Epidermal melanocyte (primary cell): ENCODE results near the gene NPHP4.
"Not testable (repeated sequence)": the region's sequence is repeated elsewhere in the genome, so short reads cannot be mapped to it uniquely, and the experiment has no call there.

Experiments used
- DNase-seq: peaks from one replicate; pipeline ENCODE4 v3.0.0; 2011; ENCODE audit warnings: low spot score; ENCODE audit not compliant: insufficient read length

The NPHP4 gene

DNA sequence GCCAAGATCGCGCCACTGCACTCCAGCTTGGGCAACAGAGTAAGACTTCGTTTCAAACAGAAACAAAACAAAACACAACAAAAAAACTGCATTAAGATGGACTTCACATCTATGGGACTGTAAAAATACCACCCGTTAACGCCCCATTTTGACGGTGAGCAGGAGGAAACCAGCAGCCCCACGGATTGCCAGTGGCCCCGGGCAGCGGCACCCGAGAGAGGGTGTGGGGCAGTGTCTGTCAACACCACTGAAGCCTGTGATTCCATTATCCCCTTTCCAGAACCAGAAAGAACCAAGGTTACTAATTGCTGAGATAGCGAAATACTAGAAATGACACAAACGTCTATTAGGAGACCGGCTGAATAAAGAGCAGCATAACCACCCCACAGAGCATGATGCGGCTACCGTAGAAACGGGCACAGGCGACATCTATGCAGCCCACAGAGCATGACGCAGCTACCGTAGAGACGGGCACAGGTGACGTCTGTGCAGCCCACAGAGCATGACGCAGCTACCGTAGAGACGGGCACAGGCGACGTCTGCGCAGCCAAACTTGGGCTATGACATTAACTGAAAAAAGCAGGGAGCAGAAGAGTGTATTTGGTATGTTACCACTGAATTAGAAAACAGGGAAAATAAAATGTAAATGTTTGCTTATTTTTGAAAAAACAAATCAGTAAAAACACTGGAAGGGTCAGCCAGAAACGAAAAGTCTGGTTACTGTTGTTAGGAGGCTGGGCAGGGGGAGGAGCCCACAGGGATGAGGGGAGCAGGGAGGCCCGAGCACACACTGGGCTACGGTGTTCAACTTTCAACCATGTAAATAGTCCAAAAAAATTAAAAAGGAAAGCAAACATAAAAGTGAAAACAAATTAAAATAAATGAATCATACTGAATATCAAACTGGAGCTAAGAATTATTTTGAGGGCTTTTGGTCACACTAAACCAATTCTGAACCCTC is 96.5 kb downstream of the NPHP4 start:
- no peak for DNase-seq

DNA sequence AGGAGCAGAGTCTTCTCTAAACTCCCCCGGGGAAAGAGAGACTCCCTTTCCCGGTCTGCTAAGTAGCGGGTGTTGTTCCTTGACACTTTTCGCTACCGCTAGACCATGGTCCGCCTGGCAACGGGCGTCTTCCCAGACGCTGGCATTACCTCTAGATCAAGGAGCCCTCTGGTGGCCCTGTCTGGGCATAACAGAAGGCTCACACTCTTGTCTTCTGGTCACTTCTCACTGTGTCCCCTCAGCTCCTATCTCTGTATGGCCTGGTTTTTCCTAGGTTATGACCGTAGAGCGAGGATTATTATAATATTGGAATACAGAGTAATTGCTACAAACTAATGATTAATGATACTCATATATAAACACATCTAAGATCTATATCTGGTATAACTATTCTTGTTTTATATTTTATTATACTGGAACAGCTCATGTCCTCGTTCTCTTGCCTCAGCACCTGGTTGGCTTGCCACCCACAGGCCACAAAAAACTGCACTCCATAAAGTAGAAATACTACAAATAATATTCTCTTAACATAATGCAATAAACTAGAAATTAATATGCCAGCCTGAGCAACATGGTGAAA is 98.4 kb downstream of the NPHP4 start:
- not testable (repeated sequence) for DNase-seq

DNA sequence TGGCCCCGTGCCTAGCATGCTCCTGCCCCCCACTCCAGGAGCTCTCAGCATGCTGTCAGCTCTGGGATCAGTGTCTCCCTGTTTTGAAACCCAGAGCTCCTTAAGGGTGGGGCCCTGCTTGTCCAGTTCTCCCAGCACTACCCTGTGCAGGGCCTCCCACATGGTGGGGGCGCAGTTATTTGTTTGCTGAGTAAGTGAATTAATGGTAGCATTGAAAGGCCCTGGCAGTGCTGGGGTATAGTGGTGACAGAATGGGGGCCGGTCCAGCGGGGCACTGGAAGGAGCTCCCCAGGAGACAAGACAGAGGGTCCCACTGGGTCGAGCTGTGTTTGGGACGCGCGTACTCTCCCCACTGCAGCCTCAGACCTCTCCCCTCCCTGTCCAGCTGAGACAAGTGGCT is 99.9 kb downstream of the NPHP4 start:
- no peak for DNase-seq

DNA sequence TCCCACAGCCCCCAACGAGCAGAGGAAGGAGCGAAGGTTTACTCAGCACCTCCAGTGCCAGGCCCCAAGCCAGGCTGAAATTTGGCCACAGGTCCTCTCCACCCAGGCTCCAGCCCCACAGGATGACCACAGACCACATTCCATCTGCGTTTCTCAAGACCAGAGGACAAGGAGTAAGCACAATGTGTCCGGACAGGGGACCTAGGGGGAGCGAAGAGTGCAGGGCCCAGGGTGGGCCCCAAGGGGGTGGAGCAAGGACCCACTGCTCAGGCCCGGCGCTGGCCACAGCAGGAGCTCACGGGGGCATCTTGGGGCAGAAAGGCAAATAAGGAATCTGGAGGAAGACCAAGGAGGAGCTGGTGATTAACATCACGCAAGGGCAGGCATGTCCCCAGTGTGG is 100.5 kb downstream of the NPHP4 start:
- no peak for DNase-seq

DNA sequence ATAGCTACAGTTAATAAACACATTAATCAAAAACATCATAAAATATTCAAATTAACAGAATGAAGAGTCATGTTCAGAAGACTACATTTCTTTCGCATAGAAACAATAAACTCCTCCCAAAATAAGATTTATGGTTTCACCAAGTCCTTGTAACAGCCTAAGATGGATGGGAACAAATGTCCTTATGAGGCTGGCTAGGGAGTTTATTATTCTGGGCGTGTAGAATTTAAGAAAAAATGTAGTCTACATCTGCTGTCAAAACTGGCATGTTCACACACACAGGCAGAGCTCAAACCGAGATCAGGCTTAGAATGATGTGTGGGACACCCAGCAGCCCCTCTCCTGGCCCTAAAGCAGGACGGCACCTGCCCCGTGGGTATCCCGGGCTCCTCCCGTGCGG is 101.1 kb downstream of the NPHP4 start:
- DNase-seq: no peak

DNA sequence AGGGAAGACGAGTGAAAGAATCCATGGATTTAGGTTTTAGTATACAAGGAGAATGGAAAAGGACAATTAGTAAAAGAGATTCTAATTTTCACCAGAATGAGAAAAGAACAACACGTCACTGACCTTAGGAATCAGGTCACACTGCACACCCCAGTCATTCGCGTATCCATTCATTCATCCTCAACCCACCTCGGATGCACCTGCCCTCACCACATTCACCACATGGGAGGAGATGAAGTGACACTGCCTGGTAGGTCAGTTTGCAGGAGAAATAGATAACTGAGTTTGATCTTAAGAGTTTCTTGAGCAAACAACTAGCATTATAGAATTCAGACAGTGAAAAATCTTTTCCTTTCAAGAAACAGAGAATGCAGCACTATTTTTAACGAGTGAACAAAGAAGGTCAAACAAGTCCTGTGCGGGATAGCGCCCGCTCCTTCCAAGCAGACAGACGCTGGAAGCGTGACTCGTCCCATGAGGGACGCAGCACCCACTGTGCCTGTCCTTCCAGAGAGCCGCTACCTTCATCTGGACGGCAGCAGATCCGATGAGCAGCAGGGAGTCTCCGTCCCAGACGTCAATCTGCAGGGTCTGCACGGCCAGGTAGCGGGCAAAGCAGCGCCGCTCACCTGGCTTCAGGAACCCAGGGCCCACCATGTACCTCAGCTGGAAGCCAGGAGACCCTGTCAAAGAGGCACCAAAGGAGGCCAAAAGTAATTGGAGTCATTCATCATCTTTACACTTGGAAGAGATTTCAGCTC is 101.7 kb downstream of the NPHP4 start:
- no peak for DNase-seq

DNA sequence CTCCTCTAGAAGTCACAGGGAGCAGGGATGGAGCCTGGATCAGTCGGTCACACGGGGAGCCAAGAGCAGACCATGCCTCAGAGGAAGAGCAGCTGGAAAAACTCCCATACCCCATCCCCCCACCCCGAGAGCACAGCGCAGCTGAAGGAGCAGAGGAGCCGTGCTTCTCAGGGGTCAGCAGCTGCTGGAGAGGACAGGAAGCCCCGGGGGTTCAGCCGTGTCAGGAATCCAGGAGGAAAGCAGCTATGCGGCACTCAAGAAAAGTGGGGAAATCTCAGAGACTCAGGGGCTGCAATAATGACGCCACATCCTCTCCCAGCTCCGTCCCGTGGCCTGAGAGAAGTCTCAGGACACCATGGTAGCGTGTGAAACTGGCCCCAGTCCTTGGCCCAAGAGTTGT is 102.3 kb downstream of the NPHP4 start:
- no peak for DNase-seq

DNA sequence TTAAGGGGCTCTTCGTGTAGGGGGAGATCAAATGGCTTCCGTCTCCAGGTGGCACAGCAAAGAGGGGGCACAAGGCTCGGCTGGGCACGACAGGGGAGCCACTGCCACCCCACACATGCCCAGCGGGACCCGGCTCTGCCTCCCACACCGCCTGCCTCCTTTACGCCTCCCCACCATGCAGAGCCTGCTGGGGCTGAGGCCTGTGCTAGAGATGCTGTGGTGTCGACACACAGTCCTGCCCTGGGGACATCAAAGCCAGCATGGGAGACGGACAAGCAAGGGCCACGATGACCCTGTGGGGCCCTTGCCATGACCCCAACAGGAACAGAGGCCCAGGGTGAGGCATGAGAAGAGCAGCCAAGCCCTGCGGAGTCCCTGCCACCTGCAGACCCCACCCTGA is 102.8 kb downstream of the NPHP4 start:
- no peak for DNase-seq

DNA sequence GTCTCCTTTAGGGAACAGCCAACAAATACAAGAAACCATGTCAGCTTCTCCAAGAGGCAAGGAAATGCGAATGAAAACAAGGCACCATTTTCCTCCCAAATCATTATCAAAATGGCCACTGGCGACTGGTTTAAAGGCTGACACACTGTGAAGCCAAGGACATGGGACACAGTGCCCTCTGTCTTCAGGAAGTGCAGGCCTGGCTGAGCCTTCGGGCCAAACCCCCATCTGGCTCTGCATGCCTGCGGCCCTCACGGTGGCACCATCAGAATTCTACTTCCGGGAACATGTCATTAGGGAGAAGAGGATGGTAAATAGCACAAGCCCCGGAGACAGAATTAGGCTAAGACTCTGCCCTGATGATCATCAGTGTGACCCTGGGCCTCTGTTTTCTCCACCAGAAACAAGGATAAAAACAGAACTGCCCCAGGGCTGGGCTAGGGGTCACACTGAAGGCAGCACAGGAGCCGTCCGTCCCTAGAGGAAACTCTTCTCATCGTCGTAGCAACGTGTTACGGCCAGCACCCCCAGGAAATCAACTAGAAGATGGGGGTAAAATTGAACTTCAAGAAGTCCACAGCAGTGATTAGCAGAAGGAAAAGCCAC is 103.5 kb downstream of the NPHP4 start:
- DNase-seq: no peak

DNA sequence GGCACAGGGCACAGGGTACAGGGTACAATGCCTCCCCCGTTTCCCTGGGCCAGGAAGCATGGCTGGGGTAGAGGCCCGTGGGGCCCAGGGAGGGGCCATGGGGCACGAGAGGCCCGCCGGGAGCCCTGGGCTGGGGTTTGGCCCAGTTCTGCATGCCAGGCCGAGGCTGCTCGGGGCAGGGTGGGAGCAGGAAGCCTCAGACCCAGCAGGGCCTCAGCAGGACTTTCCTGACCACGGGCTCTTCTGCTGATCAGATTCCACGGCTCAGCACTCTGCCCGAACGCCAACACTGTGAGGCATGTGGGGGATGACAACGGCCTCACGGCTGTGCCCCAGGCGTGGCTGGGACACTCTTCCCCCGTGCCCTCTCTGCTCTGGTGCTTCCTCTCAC is 104.3 kb downstream of the NPHP4 start:
- no peak for DNase-seq

DNA sequence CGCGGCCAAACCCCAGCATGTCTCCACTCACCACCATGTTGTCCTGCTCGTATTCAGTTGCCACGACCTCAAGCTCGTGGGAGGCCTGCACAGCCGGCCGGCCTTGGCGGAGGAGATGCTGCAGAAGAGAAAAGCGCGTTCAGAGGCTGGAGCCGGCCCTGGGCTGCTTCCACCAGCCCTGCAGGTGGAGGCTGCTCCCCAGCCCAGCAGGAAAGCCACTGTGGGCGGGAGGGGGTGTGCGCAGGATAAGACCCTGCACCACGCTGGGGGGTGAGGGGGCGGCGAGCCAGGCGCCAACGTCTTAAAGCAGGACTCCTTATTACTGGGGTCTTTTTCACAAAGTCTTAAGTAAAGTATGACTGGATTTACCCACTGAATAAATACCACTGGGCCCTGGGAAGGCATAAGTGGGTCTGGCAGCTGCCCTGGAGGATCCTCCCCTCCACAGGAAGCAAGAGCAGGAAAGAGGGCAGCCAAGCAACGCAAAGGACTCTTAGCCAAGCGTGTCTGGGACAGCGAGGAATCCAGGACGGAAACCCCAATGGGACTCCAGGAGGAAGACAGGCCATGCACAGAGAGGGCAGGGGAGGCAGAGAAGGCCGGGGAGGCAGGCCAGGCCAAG is 104.8 kb downstream of the NPHP4 start:
- DNase-seq: no peak

DNA sequence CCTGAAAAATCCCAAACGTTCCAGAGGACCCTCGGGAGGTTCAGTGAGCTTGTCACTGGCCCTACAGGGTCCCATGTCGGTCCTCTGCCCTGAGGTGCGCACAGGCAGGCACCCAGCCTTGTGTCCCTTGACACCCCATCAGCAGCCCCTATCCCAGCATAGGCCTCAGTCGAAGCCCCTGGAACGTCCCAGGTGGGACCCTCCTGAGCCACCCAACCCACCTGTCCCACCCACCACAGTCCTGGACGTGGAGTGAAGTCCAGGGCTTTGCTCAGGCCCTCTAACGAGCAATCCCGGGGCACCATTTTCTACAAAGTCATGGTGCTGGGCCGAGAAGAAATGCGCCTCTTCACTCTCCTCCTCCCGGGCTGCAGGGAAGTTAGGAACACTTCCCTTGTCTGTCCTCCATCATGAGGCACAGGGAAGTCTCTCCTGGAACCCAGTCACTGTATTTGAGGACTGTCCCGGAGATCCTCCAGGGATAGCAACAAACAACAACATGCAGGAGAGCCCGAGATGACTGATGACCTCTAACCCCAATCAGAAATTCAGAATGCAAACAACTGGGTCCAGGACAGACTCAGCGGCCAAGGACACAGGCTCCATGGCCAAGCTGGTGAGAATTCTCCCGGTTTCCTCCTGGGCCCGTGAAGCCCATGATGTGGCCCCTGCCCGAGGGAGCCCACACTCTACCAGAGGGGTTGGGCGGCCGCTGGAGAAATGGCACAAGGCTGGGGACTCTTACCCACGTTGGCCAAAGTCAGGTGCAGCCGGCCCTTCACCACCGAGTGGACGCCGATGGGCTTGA is 105.5 kb downstream of the NPHP4 start:
- DNase-seq: no peak

DNA sequence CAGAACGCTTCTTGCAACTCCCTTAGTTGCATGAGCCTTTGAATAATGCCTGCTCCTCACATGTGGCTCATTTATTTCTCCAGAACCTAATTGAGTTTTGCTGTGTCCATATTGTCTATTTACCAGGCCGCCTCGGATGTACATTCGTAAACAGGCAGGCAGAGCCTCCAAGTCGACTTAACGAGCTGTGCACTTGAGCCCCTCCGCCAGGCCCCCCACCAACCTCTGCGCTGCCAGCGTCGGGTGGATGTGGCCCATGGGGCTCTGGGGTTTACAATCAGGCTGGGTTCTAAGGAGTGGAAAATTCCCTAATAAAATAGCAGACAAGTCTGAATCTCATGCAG is 106.1 kb downstream of the NPHP4 start:
- no peak for DNase-seq

DNA sequence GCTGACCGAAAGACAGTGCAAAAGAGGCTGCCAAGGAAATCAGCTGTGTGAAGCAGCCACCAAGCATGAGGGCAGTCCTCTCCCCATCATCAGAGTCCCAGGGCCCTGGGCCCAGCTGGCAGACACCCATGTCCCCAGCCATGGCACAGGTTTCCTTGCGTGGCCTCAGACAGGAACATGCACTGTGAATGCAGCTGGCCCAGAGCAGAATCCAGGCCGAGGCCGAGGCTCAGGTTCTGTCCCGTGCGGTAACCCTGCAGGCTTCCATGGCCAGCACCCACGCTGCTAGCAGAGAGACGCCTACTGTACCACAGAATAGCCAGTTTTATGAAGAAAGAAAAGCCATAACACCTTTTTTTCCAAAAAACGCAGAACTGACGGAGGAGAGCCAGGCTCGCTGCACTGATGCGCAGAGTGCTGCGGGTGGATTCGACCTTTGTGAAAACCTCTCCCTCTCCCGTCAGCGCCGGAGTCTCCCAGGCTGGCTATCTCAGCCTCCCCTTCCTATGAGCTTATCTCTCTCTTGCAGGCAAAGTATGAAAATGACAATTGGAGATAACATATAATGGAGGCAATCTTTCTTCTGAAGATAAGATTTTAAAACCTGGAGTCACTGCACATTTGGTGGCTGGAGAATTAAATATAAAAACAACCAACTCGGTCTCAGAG is 106.6 kb downstream of the NPHP4 start:
- DNase-seq: no peak

DNA sequence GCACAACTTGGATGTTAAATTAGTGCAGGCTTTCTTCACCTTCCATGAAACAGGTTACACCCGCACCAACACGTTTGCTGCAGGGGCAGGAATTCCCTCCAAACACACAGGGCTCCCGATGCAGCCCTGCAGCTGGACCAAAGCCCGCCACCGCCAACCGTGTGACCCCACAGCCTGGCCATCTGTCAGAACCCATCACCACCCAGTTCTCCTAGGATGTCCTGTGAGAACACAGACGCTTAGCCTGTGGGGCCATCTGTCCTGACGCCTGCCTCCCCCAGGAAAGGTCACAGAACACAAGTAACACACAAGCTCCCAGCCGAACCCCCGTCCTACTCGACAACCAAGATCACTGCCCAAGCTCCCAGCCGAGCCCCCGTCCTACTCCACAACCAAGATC is 108.1 kb downstream of the NPHP4 start:
- DNase-seq: no peak

DNA sequence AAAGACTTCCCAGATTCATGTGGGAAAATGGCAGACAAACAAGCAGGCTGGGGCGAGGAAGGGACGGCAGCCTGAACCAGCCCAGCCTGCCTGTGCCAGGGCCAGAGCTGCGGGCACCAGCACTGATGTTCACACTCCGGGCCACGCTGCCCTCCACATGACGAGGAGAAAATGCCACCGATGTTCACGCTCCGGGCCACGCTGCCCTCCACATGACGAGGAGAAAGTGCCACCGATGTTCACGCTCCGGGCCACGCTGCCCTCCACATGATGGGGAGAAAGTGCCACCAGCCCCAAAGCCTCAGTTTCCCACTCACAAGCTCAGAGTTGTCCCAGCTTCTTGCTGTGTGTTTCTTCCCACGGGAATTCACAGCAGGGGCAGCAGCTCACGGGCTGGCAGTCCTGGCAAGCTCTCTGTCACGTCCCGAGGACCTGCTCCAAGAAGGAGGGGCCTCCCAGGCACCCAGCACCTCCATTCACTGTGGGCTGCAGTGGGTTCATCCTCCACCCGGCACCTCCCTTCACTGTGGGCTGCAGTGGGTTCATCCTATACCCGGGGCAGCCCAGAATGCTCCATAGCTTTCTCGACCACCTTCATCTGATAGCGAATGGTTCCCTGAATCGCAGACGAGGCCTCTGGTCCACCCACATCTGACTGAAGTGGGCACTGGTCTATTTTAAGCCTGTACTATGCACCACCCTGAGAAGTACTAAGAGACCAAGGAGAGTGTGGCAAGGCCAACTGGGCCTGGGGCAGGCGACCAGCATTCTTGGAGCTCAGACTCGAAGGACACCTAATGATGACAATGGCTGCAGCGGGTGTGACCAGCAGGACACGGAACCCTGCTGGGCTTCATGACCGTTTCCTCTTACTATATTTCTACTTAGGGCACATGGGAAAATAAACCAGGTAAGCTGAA is 108.8 kb downstream of the NPHP4 start:
- DNase-seq: no peak

DNA sequence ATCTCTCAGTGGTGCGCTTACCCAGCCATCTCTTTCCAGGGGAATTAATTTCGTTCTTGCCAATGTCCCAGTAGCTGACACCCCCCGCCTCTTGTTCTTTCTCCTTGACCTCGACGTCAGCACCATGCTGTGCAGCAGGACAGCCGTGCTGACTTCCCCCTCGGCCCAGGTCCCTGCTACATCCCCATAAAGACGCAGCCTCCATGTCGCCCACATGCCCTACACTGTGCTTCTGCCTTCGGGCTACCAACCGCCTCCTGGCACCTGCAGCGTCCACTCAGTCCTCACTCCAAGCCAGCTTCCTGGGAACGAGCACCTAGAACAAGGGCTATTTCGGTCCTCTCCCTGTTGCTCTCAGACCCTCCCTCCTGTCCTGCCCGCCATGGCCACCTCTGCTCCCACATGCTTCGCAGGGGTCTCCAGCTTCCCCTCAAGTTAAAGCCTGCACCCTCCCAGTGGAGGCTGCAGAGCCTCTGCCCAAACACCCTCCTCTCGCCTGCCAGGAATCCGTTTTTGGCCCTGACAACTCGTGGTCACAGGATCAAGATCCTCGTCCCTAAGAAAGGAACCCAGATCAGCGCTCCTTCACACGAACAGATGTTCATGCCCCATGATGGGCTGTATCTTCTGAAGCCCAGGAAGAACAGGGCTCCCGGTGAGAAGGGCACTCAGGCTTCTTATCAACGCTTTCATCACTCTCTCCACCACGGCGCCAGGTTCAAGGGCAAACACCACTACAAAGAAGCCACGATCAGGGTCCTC is 109.7 kb downstream of the NPHP4 start:
- no peak for DNase-seq

DNA sequence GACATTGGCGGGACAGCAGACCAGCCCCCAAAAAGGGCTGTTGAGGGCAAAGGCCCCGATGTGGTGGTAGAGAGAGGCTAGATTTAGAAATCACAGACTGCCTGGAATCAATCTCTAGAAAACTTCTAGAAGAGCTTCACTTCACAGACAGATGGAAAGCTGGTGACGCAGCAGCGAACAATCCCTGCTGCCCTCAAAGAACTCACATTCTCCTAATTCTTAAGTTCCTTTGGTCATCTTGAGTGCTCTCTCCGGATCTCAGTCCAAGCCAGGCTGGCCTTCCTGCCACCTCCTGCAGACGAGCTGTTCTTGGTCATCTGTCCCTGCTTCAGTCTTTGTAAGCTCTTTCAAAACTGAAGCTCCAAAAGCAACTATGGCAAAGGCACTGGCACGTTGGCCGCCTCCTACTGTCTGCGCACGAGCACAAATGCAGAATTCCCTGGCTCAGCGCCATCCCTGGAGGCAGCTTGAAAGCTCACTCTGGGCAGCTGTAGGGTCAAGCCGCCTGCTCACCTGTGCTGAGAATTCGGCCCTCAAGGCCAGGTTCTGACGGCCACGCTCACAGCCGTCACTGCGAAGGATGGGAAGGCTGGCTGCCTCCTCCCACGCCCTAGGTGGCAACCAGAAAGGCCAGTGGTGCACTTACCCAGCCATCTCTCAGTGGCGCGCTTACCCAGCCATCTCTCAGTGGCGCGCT is 110.6 kb downstream of the NPHP4 start:
- DNase-seq: no peak
